Nephron (organoid): ENCODE data around the gene RP9.

Source experiments
- H3K27ac Mint-ChIP-seq, 3 experiments: 2 replicates each; pipeline ENCODE4 v1.8.0; 2020; ENCODE audit warnings: mixed read lengths in 3 of 3, mild to moderate bottlenecking in 2 of 3, moderate library complexity in 1 of 3
- H3K27me3 Mint-ChIP-seq: 2 replicates; pipeline ENCODE4 v1.8.0; 2021; ENCODE audit warnings: low read depth, mild to moderate bottlenecking, moderate library complexity, mixed read lengths
- H3K36me3 Mint-ChIP-seq: 2 replicates; pipeline ENCODE4 v1.8.0; 2020; ENCODE audit warnings: low read depth, mixed read lengths
- H3K4me1 Mint-ChIP-seq: 2 replicates; pipeline ENCODE4 v1.8.0; 2020; ENCODE audit warnings: mixed read lengths
- H3K4me3 Mint-ChIP-seq, 3 experiments: 2 replicates each; pipeline ENCODE4 v1.8.0; 2020; ENCODE audit warnings: mild to moderate bottlenecking in 3 of 3, mixed read lengths in 3 of 3, moderate library complexity in 2 of 3
- H3K9me3 Mint-ChIP-seq: 2 replicates; pipeline ENCODE4 v1.8.0; 2020; ENCODE audit warnings: mixed read lengths
- TF ChIP-seq, protein P1 (sequence below), 3 experiments: fragments of 200-600 bp; sonication (generic); IDR thresholded peaks; one replicate each; pipeline ENCODE4 v1.5.0; 2021; ENCODE audit warnings: antibody characterized with exemption in 3 of 3; ENCODE audit not compliant: unreplicated experiment in 3 of 3

The RP9 gene

DNA sequence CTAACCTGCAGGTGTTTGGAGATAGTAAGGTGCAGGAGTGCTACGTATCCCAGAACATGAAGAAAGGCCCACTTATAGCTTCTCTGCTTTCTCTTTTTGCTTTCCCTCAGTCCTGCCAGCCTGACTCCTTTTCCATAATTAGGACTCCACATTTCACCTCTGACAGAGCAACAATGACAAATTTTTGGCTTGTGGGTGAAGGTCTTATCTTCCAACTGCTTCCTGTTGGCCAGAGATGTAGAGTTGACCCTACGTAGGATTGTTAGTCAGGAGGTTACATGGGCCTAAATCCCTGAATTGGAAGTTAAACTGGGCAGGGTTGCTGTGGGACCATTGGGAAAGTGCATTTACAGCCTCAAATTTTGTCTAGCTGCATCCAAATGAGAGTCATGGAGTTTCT is 21.3 kb downstream of the RP9 start:
- peaks cover 4% of the 10 kb centered on the region for H3K27me3 Mint-ChIP-seq
- no peaks in the 10 kb centered on the region for H3K4me1 Mint-ChIP-seq

DNA sequence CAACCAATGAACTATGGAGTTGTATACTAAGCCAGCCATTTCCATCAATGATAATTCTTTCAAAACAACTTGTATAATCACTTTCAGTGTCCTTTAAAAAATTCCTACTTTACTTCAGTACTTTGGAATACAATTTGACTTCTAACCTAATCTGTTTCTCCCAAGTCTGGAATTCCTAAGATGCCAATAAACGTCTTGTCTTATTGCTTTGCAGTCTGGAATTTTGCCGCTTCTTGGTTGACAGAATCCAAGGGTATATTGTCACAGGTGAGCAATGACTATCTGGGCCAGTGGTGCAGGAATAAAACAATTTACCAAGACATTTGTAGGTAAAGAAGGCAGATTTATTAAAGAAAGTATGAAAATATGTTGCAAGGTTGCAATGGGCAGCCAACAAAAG is 21.8 kb downstream of the RP9 start:
- H3K27ac Mint-ChIP-seq, result no peak overlapping the region
- peaks cover 4% of the 10 kb centered on the region for H3K27me3 Mint-ChIP-seq

More for the DNA sequence above, 21.3 kb downstream of the RP9 start:
- H3K9me3 Mint-ChIP-seq, result no peaks in the 10 kb centered on the region
- TF ChIP-seq, protein P1, sequence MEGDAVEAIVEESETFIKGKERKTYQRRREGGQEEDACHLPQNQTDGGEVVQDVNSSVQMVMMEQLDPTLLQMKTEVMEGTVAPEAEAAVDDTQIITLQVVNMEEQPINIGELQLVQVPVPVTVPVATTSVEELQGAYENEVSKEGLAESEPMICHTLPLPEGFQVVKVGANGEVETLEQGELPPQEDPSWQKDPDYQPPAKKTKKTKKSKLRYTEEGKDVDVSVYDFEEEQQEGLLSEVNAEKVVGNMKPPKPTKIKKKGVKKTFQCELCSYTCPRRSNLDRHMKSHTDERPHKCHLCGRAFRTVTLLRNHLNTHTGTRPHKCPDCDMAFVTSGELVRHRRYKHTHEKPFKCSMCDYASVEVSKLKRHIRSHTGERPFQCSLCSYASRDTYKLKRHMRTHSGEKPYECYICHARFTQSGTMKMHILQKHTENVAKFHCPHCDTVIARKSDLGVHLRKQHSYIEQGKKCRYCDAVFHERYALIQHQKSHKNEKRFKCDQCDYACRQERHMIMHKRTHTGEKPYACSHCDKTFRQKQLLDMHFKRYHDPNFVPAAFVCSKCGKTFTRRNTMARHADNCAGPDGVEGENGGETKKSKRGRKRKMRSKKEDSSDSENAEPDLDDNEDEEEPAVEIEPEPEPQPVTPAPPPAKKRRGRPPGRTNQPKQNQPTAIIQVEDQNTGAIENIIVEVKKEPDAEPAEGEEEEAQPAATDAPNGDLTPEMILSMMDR (IDR thresholded peaks at IDR 0.05; ENCODE audit: unreplicated experiment in 3 of 3), result no peak
- H3K36me3 Mint-ChIP-seq, result peaks cover 6% of the 10 kb centered on the region
- H3K4me3 Mint-ChIP-seq, result no peak overlapping the region
- H3K27ac Mint-ChIP-seq, result no peak overlapping the region

GRCh38 chr7:33079763-33080690 is 29.2 kb downstream of the RP9 start:
- Mint-ChIP-seq H3K4me1 (no peaks in the 10 kb centered on the region), H3K36me3 (no peaks in the 10 kb centered on the region), H3K9me3 (no peaks in the 10 kb centered on the region), H3K4me3 (no peak overlapping the region), H3K27ac (no peak overlapping the region), H3K27me3 (peaks cover 9% of the 10 kb centered on the region)
- TF ChIP-seq, protein P1 (IDR thresholded peaks at IDR 0.05; ENCODE audit: unreplicated experiment in 3 of 3), result no peak

More for the DNA sequence above, 21.8 kb downstream of the RP9 start:
- Mint-ChIP-seq H3K4me1 (no peaks in the 10 kb centered on the region), H3K9me3 (no peaks in the 10 kb centered on the region), H3K36me3 (peaks cover 1% of the 10 kb centered on the region), H3K4me3 (no peak overlapping the region)
- TF ChIP-seq, protein P1 (IDR thresholded peaks at IDR 0.05; ENCODE audit: unreplicated experiment in 3 of 3), result no peak

DNA sequence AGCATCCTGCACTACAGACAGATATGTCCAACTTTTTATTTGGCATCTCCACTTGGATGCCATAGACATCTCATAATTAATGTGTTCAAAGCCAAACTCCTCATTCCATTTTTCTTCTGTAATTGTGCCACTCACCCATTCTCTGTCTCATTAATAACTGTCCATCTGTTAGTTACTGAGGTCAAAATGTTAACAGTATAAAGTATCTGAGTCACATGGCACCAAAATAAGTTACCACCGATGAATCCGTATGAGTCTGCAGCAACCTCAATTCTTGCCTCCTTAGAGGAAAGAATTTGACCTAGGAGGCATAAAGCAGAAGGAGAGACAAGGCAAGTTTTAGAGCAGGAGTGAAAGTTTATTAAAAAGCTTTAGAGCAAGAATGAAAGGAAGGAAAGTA is 30.1 kb downstream of the RP9 start:
- no peaks in the 10 kb centered on the region for H3K36me3 Mint-ChIP-seq
- no peaks in the 10 kb centered on the region for H3K9me3 Mint-ChIP-seq
- H3K27me3 Mint-ChIP-seq, result peaks cover 9% of the 10 kb centered on the region
- H3K4me3 Mint-ChIP-seq, result no peak overlapping the region
- no peak overlapping the region for H3K27ac Mint-ChIP-seq
- TF ChIP-seq, protein P1 (IDR thresholded peaks at IDR 0.05; ENCODE audit: unreplicated experiment in 3 of 3), result no peak
- H3K4me1 Mint-ChIP-seq, result no peaks in the 10 kb centered on the region

DNA sequence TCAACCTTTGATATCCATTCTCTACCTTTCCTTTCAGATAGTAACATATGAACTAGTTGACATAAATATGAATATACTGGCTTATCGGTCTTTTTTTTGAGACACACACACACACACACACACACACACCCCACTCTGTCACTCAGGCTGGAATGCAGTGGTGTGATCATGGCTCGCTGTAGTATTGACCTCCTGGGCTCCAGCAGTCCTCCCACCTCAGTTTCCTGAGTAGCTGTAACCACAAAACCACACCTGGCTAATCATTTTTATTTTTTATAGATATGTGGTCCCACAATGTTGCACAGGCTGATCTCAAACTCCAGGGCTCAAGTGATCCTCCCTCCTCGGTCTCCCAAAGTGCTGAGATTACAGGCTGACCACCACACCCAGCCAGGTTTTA is 32.5 kb downstream of the RP9 start:
- H3K4me1 Mint-ChIP-seq, result peaks cover 8% of the 10 kb centered on the region
- H3K27ac Mint-ChIP-seq, result no peak overlapping the region
- no peak overlapping the region for H3K4me3 Mint-ChIP-seq
- TF ChIP-seq, protein P1 (IDR thresholded peaks at IDR 0.05; ENCODE audit: unreplicated experiment in 3 of 3), result no peak
- peaks cover 10% of the 10 kb centered on the region for H3K27me3 Mint-ChIP-seq
- H3K9me3 Mint-ChIP-seq, result peaks cover 10% of the 10 kb centered on the region
- no peaks in the 10 kb centered on the region for H3K36me3 Mint-ChIP-seq
